ENCODE measurements around the gene PLEKHG1.

DNA sequence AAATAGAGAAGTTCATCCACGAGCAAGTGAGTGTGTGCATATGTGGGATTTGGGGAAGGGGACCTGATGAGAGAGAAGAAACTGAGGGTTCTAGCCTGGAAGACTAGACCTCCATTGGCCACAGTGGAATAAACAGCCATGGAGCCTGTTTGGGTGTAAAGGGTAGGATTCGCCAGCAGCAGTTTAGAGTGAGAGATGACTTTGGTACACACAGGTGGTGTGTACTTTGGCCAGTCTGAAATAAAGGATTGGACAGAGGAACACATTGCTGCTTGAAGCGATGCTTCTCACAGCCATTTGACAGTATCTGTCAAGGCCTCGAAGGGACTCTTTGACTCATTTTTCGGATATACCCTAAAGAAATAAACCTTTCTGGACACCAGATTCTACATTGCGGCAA is 29.2 kb downstream of the PLEKHG1 start:
- TF ChIP-seq, protein P1, sequence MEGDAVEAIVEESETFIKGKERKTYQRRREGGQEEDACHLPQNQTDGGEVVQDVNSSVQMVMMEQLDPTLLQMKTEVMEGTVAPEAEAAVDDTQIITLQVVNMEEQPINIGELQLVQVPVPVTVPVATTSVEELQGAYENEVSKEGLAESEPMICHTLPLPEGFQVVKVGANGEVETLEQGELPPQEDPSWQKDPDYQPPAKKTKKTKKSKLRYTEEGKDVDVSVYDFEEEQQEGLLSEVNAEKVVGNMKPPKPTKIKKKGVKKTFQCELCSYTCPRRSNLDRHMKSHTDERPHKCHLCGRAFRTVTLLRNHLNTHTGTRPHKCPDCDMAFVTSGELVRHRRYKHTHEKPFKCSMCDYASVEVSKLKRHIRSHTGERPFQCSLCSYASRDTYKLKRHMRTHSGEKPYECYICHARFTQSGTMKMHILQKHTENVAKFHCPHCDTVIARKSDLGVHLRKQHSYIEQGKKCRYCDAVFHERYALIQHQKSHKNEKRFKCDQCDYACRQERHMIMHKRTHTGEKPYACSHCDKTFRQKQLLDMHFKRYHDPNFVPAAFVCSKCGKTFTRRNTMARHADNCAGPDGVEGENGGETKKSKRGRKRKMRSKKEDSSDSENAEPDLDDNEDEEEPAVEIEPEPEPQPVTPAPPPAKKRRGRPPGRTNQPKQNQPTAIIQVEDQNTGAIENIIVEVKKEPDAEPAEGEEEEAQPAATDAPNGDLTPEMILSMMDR (optimal IDR thresholded peaks at IDR 0.05 in 1 of 3, IDR thresholded peaks at IDR 0.05 in 1 of 3, conservative IDR thresholded peaks at IDR 0.05 in 1 of 3; ENCODE audit: extremely low read depth in 1 of 3, insufficient read depth in 2 of 3, low read length in 3 of 3) = no peak
- TF ChIP-seq EZH2 (IDR thresholded peaks at IDR 0.05; ENCODE audit: low read length) = no peak

Measured in keratinocyte (primary cell).